Stimulated activated naive CD4-positive, alpha-beta T cell (primary cell): ENCODE measurements around the gene SDHA.
A peak's percentile ranks its signal among the peaks of the same experiment; 100 is the strongest.
"Not testable (repeated sequence)": the region's sequence is repeated elsewhere in the genome, so short reads cannot be mapped to it uniquely, and the experiment has no call there.

Experiments
- DNase-seq, 6 experiments: peaks; one replicate each; lab custom pipeline; 2025; lab: John Stamatoyannopoulos, UW

SDHA gene

GRCh38 chr5:222951-223715 lies 5.0 kb downstream of the SDHA start:
- DNase-seq: not testable (repeated sequence)

- no peak for DNase-seq
Observed at GRCh38 chr5:223791-224190, 5.7 kb downstream of the SDHA start.

- no peak for DNase-seq
Observed at GRCh38 chr5:225334-225733, 7.2 kb downstream of the SDHA start.

GRCh38 chr5:227375-227774 lies 9.3 kb downstream of the SDHA start:
- not testable (repeated sequence) for DNase-seq

GRCh38 chr5:228886-229285 lies 10.8 kb downstream of the SDHA start:
- DNase-seq: no peak

- no peak for DNase-seq
Observed at GRCh38 chr5:230711-231110, 12.6 kb downstream of the SDHA start.

GRCh38 chr5:231661-232060 lies 13.5 kb downstream of the SDHA start:
- DNase-seq: no peak

GRCh38 chr5:233426-233825 lies 15.3 kb downstream of the SDHA start:
- not testable (repeated sequence) for DNase-seq

GRCh38 chr5:234450-234849 lies 16.3 kb downstream of the SDHA start:
- no peak for DNase-seq

GRCh38 chr5:235527-235926 lies 17.4 kb downstream of the SDHA start:
- not testable (repeated sequence) for DNase-seq

- DNase-seq: not testable (repeated sequence)
Observed at GRCh38 chr5:237931-238330, 19.8 kb downstream of the SDHA start.

GRCh38 chr5:240550-240949 lies 22.4 kb downstream of the SDHA start:
- not testable (repeated sequence) for DNase-seq

GRCh38 chr5:241045-241669 lies 23.0 kb downstream of the SDHA start:
- DNase-seq: not testable (repeated sequence)

GRCh38 chr5:243683-244367 lies 25.7 kb downstream of the SDHA start:
- DNase-seq: peak in 5 of 6 experiments; percentile 6 to 38 (median 31)

- DNase-seq: not testable (repeated sequence)
Observed at GRCh38 chr5:245717-246116, 27.6 kb downstream of the SDHA start.

GRCh38 chr5:250396-250795 lies 32.3 kb downstream of the SDHA start:
- DNase-seq: not testable (repeated sequence)

GRCh38 chr5:251016-251415 lies 32.9 kb downstream of the SDHA start:
- DNase-seq: not testable (repeated sequence)

- DNase-seq: not testable (repeated sequence)
Observed at GRCh38 chr5:251538-251937, 33.4 kb downstream of the SDHA start.

GRCh38 chr5:251975-252374 lies 33.9 kb downstream of the SDHA start:
- not testable (repeated sequence) for DNase-seq

GRCh38 chr5:252546-252945 lies 34.4 kb downstream of the SDHA start:
- no peak for DNase-seq

GRCh38 chr5:254322-254721 lies 36.2 kb downstream of the SDHA start:
- DNase-seq: not testable (repeated sequence)

- DNase-seq: not testable (repeated sequence)
Observed at GRCh38 chr5:255116-255515, 37.0 kb downstream of the SDHA start.

GRCh38 chr5:256347-256746 lies 38.2 kb downstream of the SDHA start:
- not testable (repeated sequence) for DNase-seq
